Endothelial cell of umbilical vein (primary cell): ENCODE data around the gene ZNF507. TPM values are rescaled to one million over a fixed set of nuclear protein-coding genes. Genes with fewer than 3 reads are reported as not detected.

Experiments
- BruUV-seq: library from RNA; stranded (reverse); fragments of 400-500 nt; replicated peaks from 2 replicates; lab custom pipeline; 2021; lab: Mats Ljungman, UMichigan
- CTCF ChIA-PET: fragments of 300-600, 350-600 bp; sonication (Branson Sonifier 250); formaldehyde crosslinking; loops from one replicate; lab custom pipeline; 2021; ENCODE audit warnings: antibody characterized with exemption, inconsistent platforms; lab: Charles Lee
- POLR2A ChIA-PET: fragments of 300-600, 350-600 bp; sonication (Branson Sonifier 250); formaldehyde crosslinking; loops from one replicate; lab custom pipeline; 2021; ENCODE audit warnings: antibody characterized with exemption, inconsistent platforms; lab: Charles Lee
- DNase-seq: peaks from one replicate; pipeline ENCODE4 v3.0.0-alpha.2; 2011; ENCODE audit warnings: low read depth, low spot score
- FAIRE-seq: peaks from 2 replicates; lab custom pipeline; 2011; peaks lifted over from hg19 to GRCh38; lab: Jason Lieb, UNC
- H2AFZ ChIP-seq: 2 replicates; pipeline ENCODE4 v1.6.0; 2012; ENCODE audit warnings: low read depth, low read length, control low read depth, inconsistent platforms
- H3K27ac ChIP-seq: 2 replicates; pipeline ENCODE4 v1.5.1; 2011; ENCODE audit warnings: low read depth, mild to moderate bottlenecking, control low read depth, low read length, moderate library complexity; ENCODE audit not compliant: insufficient read depth
- H3K27me3 ChIP-seq, 2 experiments: 2 replicates each; pipeline versions ENCODE4 v1.6.0 to v1.6.1; 2011; ENCODE audit warnings: low read length in 2 of 2, mixed read lengths in 1 of 2; ENCODE audit not compliant: control insufficient read depth in 2 of 2, insufficient read depth in 2 of 2
- H3K36me3 ChIP-seq, 2 experiments: 2 replicates in 1 of 2; 3 replicates in 1 of 2; pipeline ENCODE4 v1.5.1; 2011; ENCODE audit warnings: low read length in 2 of 2, mild to moderate bottlenecking in 1 of 2, moderate library complexity in 1 of 2; ENCODE audit not compliant: control insufficient read depth in 2 of 2, insufficient read depth in 2 of 2; ENCODE audit errors: extremely low read depth in 1 of 2
- H3K4me1 ChIP-seq: 3 replicates; pipeline ENCODE4 v1.5.1; 2011; ENCODE audit warnings: mild to moderate bottlenecking, low read length; ENCODE audit not compliant: control insufficient read depth, insufficient read depth; ENCODE audit errors: extremely low read depth
- H3K4me2 ChIP-seq: 2 replicates; pipeline ENCODE4 v1.6.1; 2011; ENCODE audit warnings: low read length, control low read depth, mixed read lengths; ENCODE audit not compliant: insufficient read depth
- H3K4me3 ChIP-seq, 3 experiments: fragments of 200-600 bp in 1 of 3; sonication (generic), shearing (Covaris generic) in 1 of 3; replicated peaks in 1 of 3; 2 replicates each; pipeline ENCODE4 v1.5.1; 2011 to 2016; ENCODE audit warnings: control low read depth in 3 of 3, low read length in 3 of 3, mild to moderate bottlenecking in 2 of 3, inconsistent platforms in 1 of 3, low read depth in 1 of 3, moderate library complexity in 1 of 3; ENCODE audit not compliant: insufficient read depth in 1 of 3
- H3K79me2 ChIP-seq: 2 replicates; pipeline ENCODE4 v1.6.0; 2012; ENCODE audit warnings: low read length, inconsistent platforms; ENCODE audit not compliant: control insufficient read depth, insufficient read depth
- H3K9ac ChIP-seq: replicated peaks from 2 replicates; pipeline ENCODE3; 2011; ENCODE audit warnings: low read length, control low read depth; ENCODE audit not compliant: insufficient read depth; ENCODE audit errors: extremely low read depth
- H3K9me1 ChIP-seq: replicated peaks from 3 replicates; pipeline ENCODE4 v1.6.0; 2011; ENCODE audit warnings: mild to moderate bottlenecking, low read length; ENCODE audit not compliant: control insufficient read depth, insufficient read depth; ENCODE audit errors: extremely low read depth
- H3K9me3 ChIP-seq: replicated peaks from 2 replicates; pipeline ENCODE4 v1.5.1; 2012; ENCODE audit warnings: low read length, inconsistent platforms; ENCODE audit not compliant: control insufficient read depth, insufficient read depth
- H4K20me1 ChIP-seq: replicated peaks from 2 replicates; pipeline ENCODE3; 2011; ENCODE audit warnings: mild to moderate bottlenecking, low read length; ENCODE audit not compliant: control insufficient read depth, insufficient read depth; ENCODE audit errors: extremely low read depth
- CTCF ChIP-seq, 2 donors: IDR thresholded peaks; 1 replicate in 1 of 2; 2 replicates in 1 of 2; pipeline ENCODE4 v1.5.1; 2011; ENCODE audit warnings: low read length in 2 of 2, mild to moderate bottlenecking in 2 of 2, moderate library complexity in 2 of 2, control low read depth in 1 of 2, inconsistent platforms in 1 of 2, low read depth in 1 of 2; ENCODE audit not compliant: insufficient read depth in 1 of 2; ENCODE audit errors: extremely low read depth in 1 of 2
- EZH2 ChIP-seq: IDR thresholded peaks from 2 replicates; pipeline ENCODE4 v1.6.1; 2012; ENCODE audit warnings: borderline replicate concordance, low read depth, mild to moderate bottlenecking, moderate library complexity, low read length, inconsistent platforms; ENCODE audit not compliant: severe bottlenecking
- FOS ChIP-seq: IDR thresholded peaks from 2 replicates; pipeline ENCODE4 v1.6.1; 2011; ENCODE audit warnings: mild to moderate bottlenecking, low read length, moderate library complexity, borderline replicate concordance; ENCODE audit not compliant: insufficient read depth
- GATA2 ChIP-seq: IDR thresholded peaks from 2 replicates; pipeline ENCODE4 v1.7.0; 2011; ENCODE audit warnings: low read depth, mild to moderate bottlenecking, moderate library complexity, mixed read lengths, low read length; ENCODE audit not compliant: insufficient read length, insufficient read depth
- JUN ChIP-seq: IDR thresholded peaks from 2 replicates; pipeline ENCODE4 v1.6.1; 2011; ENCODE audit warnings: borderline replicate concordance, low read depth; ENCODE audit not compliant: insufficient read length, insufficient read depth
- MAX ChIP-seq: IDR thresholded peaks from 2 replicates; pipeline ENCODE4 v1.6.1; 2011; ENCODE audit not compliant: insufficient read depth, insufficient read length
- MYC ChIP-seq: IDR thresholded peaks from one replicate; pipeline ENCODE4 v1.6.1; 2011; ENCODE audit warnings: mild to moderate bottlenecking, low read depth, low read length
- POLR2A ChIP-seq: IDR thresholded peaks from 2 replicates; pipeline ENCODE4 v1.6.1; 2012; ENCODE audit warnings: low read depth, mild to moderate bottlenecking, control low read depth, low read length
- POLR2AphosphoS5 ChIP-seq: IDR thresholded peaks from 2 replicates; pipeline ENCODE4 v1.6.1; 2012; ENCODE audit warnings: low read depth, mild to moderate bottlenecking, control low read depth, low read length, moderate library complexity; ENCODE audit not compliant: insufficient read depth
- dilution Hi-C: fragments of 300-500 bp; cut with MboI; formaldehyde crosslinking; loops from one replicate; pipeline ENCODE4 v1.15.0; 2019; ENCODE audit warnings: low sequenced_read_pairs; ENCODE audit not compliant: extremely low pct_ligation_motif_present
- intact Hi-C: fragments of 100-400 bp; cut with micrococcal nuclease; formaldehyde crosslinking; loops from one replicate; pipeline ENCODE4 v1.10.0; 2022
- polyA plus RNA-seq, 4 experiments: library from polyadenylated mRNA; depleted of rRNA in 3 of 4; stranded (reverse) in 3 of 4; unstranded in 1 of 4; fragments of >200 nt; gene quantifications; 2 replicates each; pipeline versions ENCODE4 v1.2.1 to v1.2.3, GENCODE V29; 2011 to 2012; ENCODE audit warnings: missing spikeins in 1 of 4
- total RNA-seq: library from RNA; stranded (reverse); gene quantifications from 2 replicates; pipeline ENCODE4 v1.2.3, GENCODE V29; 2021

ZNF507 gene
- total and polyA plus RNA-seq, 2 donors (not counting 3 experiments of a cell fraction or from before 2014, with no cell fraction given): 6.8 to 23.0 TPM

GRCh38 chr19:32318884-32319520 is 26.4 kb upstream of the ZNF507 start:
- dilution Hi-C loops: no loop called here
- Histone ChIP-seq H3K9me3 (no peaks in the 10 kb centered on the region), H2AFZ (no peak overlapping the region), H3K27me3 (no peaks in the 10 kb centered on the region), H3K9ac (no peak overlapping the region), H3K4me2 (no peak overlapping the region), H3K4me3 (no peak overlapping the region), H4K20me1 (no peaks in the 10 kb centered on the region), H3K79me2 (no peaks in the 10 kb centered on the region), H3K9me1 (no peaks in the 10 kb centered on the region), H3K36me3 (no peaks in the 10 kb centered on the region), H3K27ac (no peak overlapping the region), H3K4me1 (no peaks in the 10 kb centered on the region)
- DNase-seq (no peak), FAIRE-seq (no peak)
- ChIA-PET CTCF (interaction anchor here (1.0 to 1.5 kb wide), 4 partner anchors 21 to 1636 kb away, joined by 3 to 6 read pairs (median 4); no protein-coding TSS in a partner anchor), POLR2A (no interaction called here)
- intact Hi-C loops: loop anchor here (1.0 kb wide), 1 partner anchor 251 kb away; no protein-coding TSS in a partner anchor
- TF ChIP-seq JUN (no peak), POLR2AphosphoS5 (no peak), CTCF (IDR thresholded peaks at IDR 0.05; ENCODE audit: extremely low read depth in 1 of 2, insufficient read depth in 1 of 2, low read depth in 1 of 2, low read length in 2 of 2) (peak in 1 of 2 donors; percentile 12)
- BruUV-seq: no TSS peak

- no peaks in the 10 kb centered on the region for H3K9me1 ChIP-seq
- no peaks in the 10 kb centered on the region for H3K36me3 ChIP-seq
- H3K27me3 ChIP-seq: no peaks in the 10 kb centered on the region
- H3K9me3 ChIP-seq: no peaks in the 10 kb centered on the region
- H3K4me1 ChIP-seq: peaks cover 2% of the 10 kb centered on the region
- no peak overlapping the region for H3K9ac ChIP-seq
- FAIRE-seq (no peak), DNase-seq (no peak)
- H4K20me1 ChIP-seq: no peaks in the 10 kb centered on the region
- ChIA-PET CTCF (no interaction called here), POLR2A (no interaction called here)
- H3K79me2 ChIP-seq: no peaks in the 10 kb centered on the region
- intact Hi-C loops (no loop called here), dilution Hi-C loops (no loop called here)
- no peak overlapping the region for H3K27ac ChIP-seq
- no TSS peak for BruUV-seq
- H2AFZ ChIP-seq: no peak overlapping the region
- no peak overlapping the region for H3K4me3 ChIP-seq
- TF ChIP-seq CTCF (IDR thresholded peaks at IDR 0.05; ENCODE audit: extremely low read depth in 1 of 2, insufficient read depth in 1 of 2, low read depth in 1 of 2, low read length in 2 of 2): no peak
- TF ChIP-seq JUN: no peak
- TF ChIP-seq MYC: no peak
- TF ChIP-seq MAX: no peak
- no peak for TF ChIP-seq POLR2AphosphoS5
- no peak for TF ChIP-seq POLR2A
- no peak for TF ChIP-seq EZH2
- TF ChIP-seq GATA2: no peak
- TF ChIP-seq FOS: no peak
- no peak overlapping the region for H3K4me2 ChIP-seq
Measured at GRCh38 chr19:32322541-32322940, 22.9 kb upstream of the ZNF507 start.
